SH-SY5Y (cell line): Measurements from ENCODE around the gene CLTA.

Source experiments
- GATA2 ChIP-seq: IDR thresholded peaks from 2 replicates; pipeline ENCODE4 v1.6.1; 2011; ENCODE audit warnings: mild to moderate bottlenecking, low read depth, low read length
- GATA3 ChIP-seq: IDR thresholded peaks from 2 replicates; pipeline ENCODE4 v1.6.1; 2011; ENCODE audit warnings: low read depth, mild to moderate bottlenecking, low read length, moderate library complexity

- TF ChIP-seq GATA2 (no peak), GATA3 (no peak)
Measured at GRCh38 chr9:36148311-36149051, 42.2 kb upstream of the CLTA start.
